H9 (cell line): Measurements from ENCODE around the gene MITF. TPM values are rescaled to one million over a fixed set of nuclear protein-coding genes. Genes with fewer than 3 reads are reported as not detected.
A peak's percentile ranks its signal among the peaks of the same experiment; 100 is the strongest.

Source experiments
- DNase-seq: peaks from one replicate; pipeline ENCODE4 v3.0.0-alpha.2; 2017
- H2AFZ ChIP-seq: one replicate; pipeline ENCODE4 v1.6.1; 2013; ENCODE audit warnings: mild to moderate bottlenecking, low read length, control low read depth, moderate library complexity
- H2AK5ac ChIP-seq: 2 replicates; pipeline ENCODE4 v1.6.1; 2013; ENCODE audit warnings: low read length, control low read depth, mixed read lengths; ENCODE audit not compliant: insufficient read length
- H2BK120ac ChIP-seq: one replicate; pipeline ENCODE4 v1.6.1; 2013; ENCODE audit warnings: low read depth, mild to moderate bottlenecking, low read length, control low read depth, inconsistent platforms; ENCODE audit not compliant: poor library complexity, severe bottlenecking
- H2BK12ac ChIP-seq: 2 replicates; pipeline ENCODE4 v1.6.1; 2013; ENCODE audit warnings: low read length, control low read depth, mixed read lengths, low read depth; ENCODE audit not compliant: insufficient read length
- H2BK15ac ChIP-seq: 2 replicates; pipeline ENCODE4 v1.6.1; 2013; ENCODE audit warnings: low read depth, low read length, control low read depth
- H2BK20ac ChIP-seq: one replicate; pipeline ENCODE4 v1.6.1; 2013; ENCODE audit warnings: low read depth, mild to moderate bottlenecking, low read length, control low read depth, inconsistent platforms; ENCODE audit not compliant: poor library complexity, severe bottlenecking
- H2BK5ac ChIP-seq: 2 replicates; pipeline ENCODE4 v1.6.1; 2013; ENCODE audit warnings: low read length, control low read depth, mixed read lengths; ENCODE audit not compliant: insufficient read length
- H3K14ac ChIP-seq: 2 replicates; pipeline ENCODE4 v1.6.1; 2013; ENCODE audit warnings: low read length, control low read depth; ENCODE audit not compliant: insufficient read depth
- H3K18ac ChIP-seq: 2 replicates; pipeline ENCODE4 v1.6.1; 2013; ENCODE audit warnings: low read depth, mild to moderate bottlenecking, mixed read lengths, low read length, control low read depth; ENCODE audit not compliant: insufficient read length
- H3K23ac ChIP-seq: 2 replicates; pipeline ENCODE4 v1.6.1; 2013; ENCODE audit warnings: low read length, control low read depth, mixed read lengths, low read depth; ENCODE audit not compliant: insufficient read length
- H3K23me2 ChIP-seq: 2 replicates; pipeline ENCODE4 v1.6.1; 2013; ENCODE audit warnings: low read depth, mild to moderate bottlenecking, mixed read lengths, low read length, control low read depth; ENCODE audit not compliant: insufficient read length, poor library complexity, severe bottlenecking
- H3K27ac ChIP-seq: 2 replicates; pipeline ENCODE4 v1.5.1; 2013; ENCODE audit warnings: low read length, control low read depth, mixed read lengths, low read depth; ENCODE audit not compliant: insufficient read length
- H3K27me3 ChIP-seq: 2 replicates; pipeline ENCODE4 v1.6.1; 2013; ENCODE audit warnings: low read length, control low read depth, inconsistent platforms; ENCODE audit not compliant: insufficient read depth
- H3K4ac ChIP-seq: 2 replicates; pipeline ENCODE4 v1.6.1; 2013; ENCODE audit warnings: low read depth, mild to moderate bottlenecking, control low read depth, inconsistent platforms, low read length, moderate library complexity
- H3K4me1 ChIP-seq: 2 replicates; pipeline ENCODE4 v1.6.1; 2013; ENCODE audit warnings: low read length, control low read depth, inconsistent platforms; ENCODE audit not compliant: insufficient read depth
- H3K4me2 ChIP-seq: 2 replicates; pipeline ENCODE4 v1.6.1; 2013; ENCODE audit warnings: low read length, control low read depth, mixed read lengths; ENCODE audit not compliant: insufficient read length, insufficient read depth
- H3K56ac ChIP-seq: 2 replicates; pipeline ENCODE4 v1.6.1; 2013; ENCODE audit warnings: low read depth, mild to moderate bottlenecking, mixed read lengths, low read length, control low read depth; ENCODE audit not compliant: insufficient read length
- H3K79me1 ChIP-seq: 2 replicates; pipeline ENCODE4 v1.6.1; 2013; ENCODE audit warnings: low read depth, mild to moderate bottlenecking, moderate library complexity, low read length, control low read depth, inconsistent platforms; ENCODE audit not compliant: insufficient read depth, poor library complexity, severe bottlenecking
- H3K79me2 ChIP-seq: 2 replicates; pipeline ENCODE4 v1.6.1; 2013; ENCODE audit warnings: low read length, control low read depth, inconsistent platforms; ENCODE audit not compliant: insufficient read depth
- H3K9ac ChIP-seq: 2 replicates; pipeline ENCODE4 v1.6.1; 2013; ENCODE audit warnings: low read length, control low read depth, mixed read lengths; ENCODE audit not compliant: insufficient read length; ENCODE audit errors: extremely low read depth
- H3K9me3 ChIP-seq: one replicate; pipeline ENCODE4 v1.6.1; 2013; ENCODE audit warnings: low read depth, low read length, inconsistent platforms; ENCODE audit not compliant: control insufficient read depth
- H3T11ph ChIP-seq: one replicate; pipeline ENCODE4 v1.6.1; 2013; ENCODE audit warnings: mild to moderate bottlenecking, low read length, control low read depth, inconsistent platforms
- H4K20me1 ChIP-seq: one replicate; pipeline ENCODE4 v1.6.1; 2013; ENCODE audit not compliant: control insufficient read depth, insufficient read length, insufficient read depth
- H4K5ac ChIP-seq: 2 replicates; pipeline ENCODE4 v1.6.1; 2013; ENCODE audit warnings: low read depth, mild to moderate bottlenecking, mixed read lengths, low read length, control low read depth; ENCODE audit not compliant: insufficient read length
- H4K8ac ChIP-seq: replicated peaks from 2 replicates; pipeline ENCODE4 v1.6.1; 2013; ENCODE audit warnings: low read length, control low read depth, mixed read lengths, low read depth; ENCODE audit not compliant: insufficient read length
- H4K91ac ChIP-seq: 2 replicates; pipeline ENCODE4 v1.6.1; 2013; ENCODE audit warnings: low read depth, mild to moderate bottlenecking, moderate library complexity, mixed read lengths, low read length, control low read depth; ENCODE audit not compliant: insufficient read length
- H3K27ac Mint-ChIP-seq, 3 experiments: 2 replicates in 2 of 3; 3 replicates in 1 of 3; pipeline ENCODE4 v1.8.0; 2020 to 2021; ENCODE audit warnings: mixed read lengths in 3 of 3, mild to moderate bottlenecking in 1 of 3, moderate library complexity in 1 of 3
- H3K27me3 Mint-ChIP-seq: 2 replicates; pipeline ENCODE4 v1.8.0; 2021; ENCODE audit warnings: low read depth, mild to moderate bottlenecking, moderate library complexity, mixed read lengths
- H3K36me3 Mint-ChIP-seq, 3 experiments: 2 replicates in 2 of 3; 3 replicates in 1 of 3; pipeline ENCODE4 v1.8.0; 2020 to 2021; ENCODE audit warnings: low read depth in 3 of 3, mixed read lengths in 3 of 3; ENCODE audit not compliant: insufficient read depth in 1 of 3
- H3K4me1 Mint-ChIP-seq, 2 experiments: 2 replicates each; pipeline ENCODE4 v1.8.0; 2020; ENCODE audit warnings: mixed read lengths in 2 of 2
- H3K4me3 Mint-ChIP-seq, 2 experiments: 2 replicates in 1 of 2; 3 replicates in 1 of 2; pipeline ENCODE4 v1.8.0; 2020 to 2021; ENCODE audit warnings: mild to moderate bottlenecking in 2 of 2, mixed read lengths in 2 of 2, moderate library complexity in 1 of 2
- H3K9me3 Mint-ChIP-seq, 2 experiments: 2 replicates in 1 of 2; 3 replicates in 1 of 2; pipeline ENCODE4 v1.8.0; 2020; ENCODE audit warnings: mild to moderate bottlenecking in 2 of 2, mixed read lengths in 2 of 2, moderate library complexity in 1 of 2
- WGBS: extraction: QIAGEN DNeasy Blood & Tissue Kit; methylation state at CpG from one replicate; pipeline ENCODE4 v1.1.7; 2013; ENCODE audit warnings: missing lambda C conversion rate, low lambda C conversion rate, mixed read lengths; ENCODE audit not compliant: insufficient read length; ENCODE audit errors: extremely low coverage; 5-methylcytosine and 5-hydroxymethylcytosine counted together
- long read RNA-seq: library from polyadenylated mRNA; unstranded; transcript quantifications from one replicate; pipeline ENCODE4 v2.0.0, GENCODE V29; 2020
- total RNA-seq: library from RNA; stranded (reverse); gene quantifications from 2 replicates; pipeline ENCODE4 v1.2.1, GENCODE V29; 2021
- TF ChIP-seq, protein P1 (sequence below): fragments of 200-600 bp; sonication (generic); conservative IDR thresholded peaks from 3 replicates; pipeline ENCODE4 v1.8.0; 2021; ENCODE audit warnings: antibody characterized with exemption, mild to moderate bottlenecking

MITF gene, protein sequence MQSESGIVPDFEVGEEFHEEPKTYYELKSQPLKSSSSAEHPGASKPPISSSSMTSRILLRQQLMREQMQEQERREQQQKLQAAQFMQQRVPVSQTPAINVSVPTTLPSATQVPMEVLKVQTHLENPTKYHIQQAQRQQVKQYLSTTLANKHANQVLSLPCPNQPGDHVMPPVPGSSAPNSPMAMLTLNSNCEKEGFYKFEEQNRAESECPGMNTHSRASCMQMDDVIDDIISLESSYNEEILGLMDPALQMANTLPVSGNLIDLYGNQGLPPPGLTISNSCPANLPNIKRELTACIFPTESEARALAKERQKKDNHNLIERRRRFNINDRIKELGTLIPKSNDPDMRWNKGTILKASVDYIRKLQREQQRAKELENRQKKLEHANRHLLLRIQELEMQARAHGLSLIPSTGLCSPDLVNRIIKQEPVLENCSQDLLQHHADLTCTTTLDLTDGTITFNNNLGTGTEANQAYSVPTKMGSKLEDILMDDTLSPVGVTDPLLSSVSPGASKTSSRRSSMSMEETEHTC
- total RNA-seq, result 0.81 and 0.88 TPM in 2 replicates
- long read RNA-seq, full-length matches to known transcripts, result 4 of 5 reads
- long read RNA-seq, partial matches to known transcripts, result 0 of 5 reads
- long read RNA-seq, other reads (novel, unspliced or antisense), result 1 of 5 reads

- peaks cover 5% of the 10 kb centered on the region; the same call in 1 of the 2 replicates for H3K27me3 ChIP-seq
Observed at GRCh38 chr3:69739204-69740102, at the start of gene MITF. Gene MITF, plus strand, starts transcription at chr3:69739464. Its CDS starts 134 bp downstream, at chr3:69739598.

More at GRCh38 chr3:69739204-69740102, at the start of gene MITF:
- no peak within 1 kb of the TSS for H2BK5ac ChIP-seq
- H2BK20ac ChIP-seq, result no peak within 1 kb of the TSS
- Mint-ChIP-seq H3K36me3 (no peaks in the 10 kb centered on the region), H3K27me3 (peaks cover 63% of the 10 kb centered on the region), H3K4me1 (peaks cover 17 to 21% of the 10 kb centered on the region in 2 experiments), H3K4me3 (peak within 1 kb of the TSS; percentile 81 to 90), H3K27ac (peak within 1 kb of the TSS in 1 of 3 experiments; percentile 41; a peak in 1 of 7 replicates), H3K9me3 (no peaks in the 10 kb centered on the region; a peak in 1 of 5 replicates)
- H4K91ac ChIP-seq, result no peak within 1 kb of the TSS
- no peak within 1 kb of the TSS for H4K5ac ChIP-seq
- H3K23ac ChIP-seq, result no peak within 1 kb of the TSS
- no peak within 1 kb of the TSS for H2BK12ac ChIP-seq
- H3K4me1 ChIP-seq, result peaks cover under 1% of the 10 kb centered on the region; the same call in 1 of the 2 replicates
- no peak within 1 kb of the TSS for H3T11ph ChIP-seq
- no peak within 1 kb of the TSS for H3K56ac ChIP-seq
- H3K4me2 ChIP-seq, result peak within 1 kb of the TSS; percentile 97
- peaks cover 7% of the 10 kb centered on the region for H3K23me2 ChIP-seq
- no peak within 1 kb of the TSS for H3K27ac ChIP-seq
- no peak within 1 kb of the TSS for H3K9ac ChIP-seq
- no peak within 1 kb of the TSS for H3K18ac ChIP-seq
- H2BK120ac ChIP-seq, result no peak within 1 kb of the TSS
- H3K9me3 ChIP-seq, result no peaks in the 10 kb centered on the region
- no CpG with 5 or more reads among the region's 81 CpGs for WGBS
- DNase-seq, result peak; percentile 95
- H4K8ac ChIP-seq, result no peak within 1 kb of the TSS
- no peaks in the 10 kb centered on the region for H3K79me2 ChIP-seq
- no peak within 1 kb of the TSS for H3K4ac ChIP-seq
- TF ChIP-seq, protein P1, sequence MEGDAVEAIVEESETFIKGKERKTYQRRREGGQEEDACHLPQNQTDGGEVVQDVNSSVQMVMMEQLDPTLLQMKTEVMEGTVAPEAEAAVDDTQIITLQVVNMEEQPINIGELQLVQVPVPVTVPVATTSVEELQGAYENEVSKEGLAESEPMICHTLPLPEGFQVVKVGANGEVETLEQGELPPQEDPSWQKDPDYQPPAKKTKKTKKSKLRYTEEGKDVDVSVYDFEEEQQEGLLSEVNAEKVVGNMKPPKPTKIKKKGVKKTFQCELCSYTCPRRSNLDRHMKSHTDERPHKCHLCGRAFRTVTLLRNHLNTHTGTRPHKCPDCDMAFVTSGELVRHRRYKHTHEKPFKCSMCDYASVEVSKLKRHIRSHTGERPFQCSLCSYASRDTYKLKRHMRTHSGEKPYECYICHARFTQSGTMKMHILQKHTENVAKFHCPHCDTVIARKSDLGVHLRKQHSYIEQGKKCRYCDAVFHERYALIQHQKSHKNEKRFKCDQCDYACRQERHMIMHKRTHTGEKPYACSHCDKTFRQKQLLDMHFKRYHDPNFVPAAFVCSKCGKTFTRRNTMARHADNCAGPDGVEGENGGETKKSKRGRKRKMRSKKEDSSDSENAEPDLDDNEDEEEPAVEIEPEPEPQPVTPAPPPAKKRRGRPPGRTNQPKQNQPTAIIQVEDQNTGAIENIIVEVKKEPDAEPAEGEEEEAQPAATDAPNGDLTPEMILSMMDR, result no peak
- no peak within 1 kb of the TSS; the same call in 1 of the 2 replicates for H3K14ac ChIP-seq
- H4K20me1 ChIP-seq, result no peaks in the 10 kb centered on the region
- H3K79me1 ChIP-seq, result no peaks in the 10 kb centered on the region
- H2BK15ac ChIP-seq, result no peak within 1 kb of the TSS; the same call in 1 of the 2 replicates
- peak within 1 kb of the TSS; percentile 71 for H2AFZ ChIP-seq
- H2AK5ac ChIP-seq, result no peak within 1 kb of the TSS
